ENCODE data around the gene CD59. TPM values are rescaled to one million over a fixed set of nuclear protein-coding genes. Genes with fewer than 3 reads are reported as not detected.
A peak's percentile ranks its signal among the peaks of the same experiment; 100 is the strongest.

CD59 gene
- total RNA-seq, 1 donor = 345 TPM

DNA sequence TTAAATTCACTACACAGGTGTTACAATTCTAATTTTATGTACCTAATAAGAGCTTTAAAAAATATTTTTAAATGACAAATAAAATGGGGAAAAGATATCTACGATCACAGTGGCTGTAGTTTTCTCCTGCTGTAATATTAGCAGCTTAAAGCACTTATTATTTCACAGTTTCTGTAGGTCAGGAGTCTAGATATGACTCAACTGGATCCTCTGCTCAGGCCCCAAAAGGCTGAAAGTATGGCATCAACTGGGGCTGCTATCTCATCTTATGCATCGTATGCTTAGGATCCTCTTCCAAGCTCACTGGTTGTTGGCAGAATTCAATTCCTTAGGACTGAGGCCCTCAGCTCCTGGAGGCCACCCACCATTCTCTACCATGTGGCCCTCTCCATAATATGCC, 25.2 kb upstream of the CD59 start:
- Histone ChIP-seq H3K79me2 (ENCODE audit: insufficient read depth, low read length) (no peaks in the 10 kb centered on the region), H4K20me1 (ENCODE audit: insufficient read depth, low read length) (no peaks in the 10 kb centered on the region), H2AFZ (ENCODE audit: low read length) (no peak overlapping the region), H3K4me3 (ENCODE audit: insufficient read depth, low read length) (no peak overlapping the region), H3K27ac (ENCODE audit: low read depth, low read length) (no peak overlapping the region), H3K36me3 (ENCODE audit: insufficient read depth, low read length) (peaks cover 29% of the 10 kb centered on the region), H3K27me3 (ENCODE audit: insufficient read depth, low read length) (no peaks in the 10 kb centered on the region), H3K9me3 (ENCODE audit: low read depth, low read length) (no peaks in the 10 kb centered on the region), H3K4me1 (ENCODE audit: insufficient read depth, low read length) (no peaks in the 10 kb centered on the region), H3K4me2 (ENCODE audit: insufficient read depth, low read length) (no peak overlapping the region)
- no peak for DNase-seq (ENCODE audit: insufficient read length, low spot score, missing footprints)
- TF ChIP-seq, protein P1, sequence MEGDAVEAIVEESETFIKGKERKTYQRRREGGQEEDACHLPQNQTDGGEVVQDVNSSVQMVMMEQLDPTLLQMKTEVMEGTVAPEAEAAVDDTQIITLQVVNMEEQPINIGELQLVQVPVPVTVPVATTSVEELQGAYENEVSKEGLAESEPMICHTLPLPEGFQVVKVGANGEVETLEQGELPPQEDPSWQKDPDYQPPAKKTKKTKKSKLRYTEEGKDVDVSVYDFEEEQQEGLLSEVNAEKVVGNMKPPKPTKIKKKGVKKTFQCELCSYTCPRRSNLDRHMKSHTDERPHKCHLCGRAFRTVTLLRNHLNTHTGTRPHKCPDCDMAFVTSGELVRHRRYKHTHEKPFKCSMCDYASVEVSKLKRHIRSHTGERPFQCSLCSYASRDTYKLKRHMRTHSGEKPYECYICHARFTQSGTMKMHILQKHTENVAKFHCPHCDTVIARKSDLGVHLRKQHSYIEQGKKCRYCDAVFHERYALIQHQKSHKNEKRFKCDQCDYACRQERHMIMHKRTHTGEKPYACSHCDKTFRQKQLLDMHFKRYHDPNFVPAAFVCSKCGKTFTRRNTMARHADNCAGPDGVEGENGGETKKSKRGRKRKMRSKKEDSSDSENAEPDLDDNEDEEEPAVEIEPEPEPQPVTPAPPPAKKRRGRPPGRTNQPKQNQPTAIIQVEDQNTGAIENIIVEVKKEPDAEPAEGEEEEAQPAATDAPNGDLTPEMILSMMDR (IDR thresholded peaks at IDR 0.05; ENCODE audit: extremely low read depth, low read depth, low read length) = no peak

DNA sequence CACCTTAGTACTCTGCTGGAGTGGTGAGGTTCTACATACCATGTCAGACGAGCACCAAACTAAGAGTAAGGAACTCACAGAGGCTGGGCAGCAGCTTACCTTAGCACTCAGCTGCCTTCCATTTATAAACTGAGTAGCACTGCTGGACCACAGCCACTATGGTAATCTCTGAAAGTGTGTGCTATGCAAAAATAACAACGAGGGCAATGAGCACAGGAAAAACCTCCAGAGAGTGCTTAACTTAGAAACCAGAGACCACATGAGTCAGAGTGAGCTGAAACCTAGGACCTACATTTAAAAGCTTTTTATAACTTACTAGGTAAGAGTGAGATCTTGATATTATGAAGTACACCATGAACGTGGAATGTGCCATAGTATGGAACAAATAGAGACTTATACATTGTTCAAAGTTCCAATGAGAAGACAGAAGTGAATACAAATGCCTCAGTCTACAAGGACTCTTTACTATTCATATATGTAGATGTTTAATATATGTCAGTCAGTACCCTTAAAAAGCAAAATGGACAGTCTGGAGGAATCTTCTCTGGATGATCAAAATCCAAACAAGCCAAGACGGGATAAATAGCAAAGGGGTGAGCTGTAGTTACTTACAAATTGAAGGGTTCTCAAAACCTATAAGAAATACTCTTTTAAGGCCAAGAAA, 17.2 kb upstream of the CD59 start:
- H3K79me2 ChIP-seq (ENCODE audit: insufficient read depth, low read length) = no peaks in the 10 kb centered on the region
- no peak overlapping the region for H2AFZ ChIP-seq (ENCODE audit: low read length)
- peak overlapping the region; percentile 47 for H3K4me2 ChIP-seq (ENCODE audit: insufficient read depth, low read length)
- DNase-seq (ENCODE audit: insufficient read length, low spot score, missing footprints) = no peak
- H4K20me1 ChIP-seq (ENCODE audit: insufficient read depth, low read length) = peaks cover 4% of the 10 kb centered on the region
- no peaks in the 10 kb centered on the region for H3K27me3 ChIP-seq (ENCODE audit: insufficient read depth, low read length)
- no peak overlapping the region for H3K4me3 ChIP-seq (ENCODE audit: insufficient read depth, low read length)
- TF ChIP-seq, protein P1 (IDR thresholded peaks at IDR 0.05; ENCODE audit: extremely low read depth, low read depth, low read length) = no peak
- H3K36me3 ChIP-seq (ENCODE audit: insufficient read depth, low read length) = peaks cover 22% of the 10 kb centered on the region
- peaks cover 13% of the 10 kb centered on the region for H3K4me1 ChIP-seq (ENCODE audit: insufficient read depth, low read length)
- peak overlapping the region; percentile 34 for H3K27ac ChIP-seq (ENCODE audit: low read depth, low read length)
- no peaks in the 10 kb centered on the region for H3K9me3 ChIP-seq (ENCODE audit: low read depth, low read length)

DNA sequence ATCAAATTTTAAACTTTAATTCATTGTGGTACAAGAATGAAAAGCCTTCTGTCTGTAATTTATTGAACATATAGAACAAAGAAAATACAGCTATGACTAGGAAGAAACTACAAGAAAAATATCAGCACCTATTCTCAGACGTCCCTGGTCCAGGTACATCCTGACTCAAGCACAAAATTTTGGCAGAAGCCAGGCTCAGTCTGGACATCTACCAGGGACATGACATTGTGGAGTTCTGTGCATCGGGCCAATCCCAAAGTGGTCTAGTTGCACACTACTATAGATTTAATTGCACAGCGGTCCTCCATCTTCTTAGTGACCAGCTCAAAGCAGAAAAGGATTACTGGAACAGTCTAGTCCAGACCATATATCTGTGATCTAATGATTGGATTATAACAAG, 15.7 kb upstream of the CD59 start:
- Histone ChIP-seq H3K27ac (ENCODE audit: low read depth, low read length) (no peak overlapping the region), H3K4me3 (ENCODE audit: insufficient read depth, low read length) (no peak overlapping the region), H4K20me1 (ENCODE audit: insufficient read depth, low read length) (peaks cover 4% of the 10 kb centered on the region), H3K79me2 (ENCODE audit: insufficient read depth, low read length) (no peaks in the 10 kb centered on the region), H3K4me1 (ENCODE audit: insufficient read depth, low read length) (peaks cover 23% of the 10 kb centered on the region), H2AFZ (ENCODE audit: low read length) (no peak overlapping the region), H3K36me3 (ENCODE audit: insufficient read depth, low read length) (peaks cover 16% of the 10 kb centered on the region), H3K9me3 (ENCODE audit: low read depth, low read length) (no peaks in the 10 kb centered on the region), H3K27me3 (ENCODE audit: insufficient read depth, low read length) (no peaks in the 10 kb centered on the region), H3K4me2 (ENCODE audit: insufficient read depth, low read length) (no peak overlapping the region)
- DNase-seq (ENCODE audit: insufficient read length, low spot score, missing footprints) = no peak
- TF ChIP-seq, protein P1 (IDR thresholded peaks at IDR 0.05; ENCODE audit: extremely low read depth, low read depth, low read length) = no peak

DNA sequence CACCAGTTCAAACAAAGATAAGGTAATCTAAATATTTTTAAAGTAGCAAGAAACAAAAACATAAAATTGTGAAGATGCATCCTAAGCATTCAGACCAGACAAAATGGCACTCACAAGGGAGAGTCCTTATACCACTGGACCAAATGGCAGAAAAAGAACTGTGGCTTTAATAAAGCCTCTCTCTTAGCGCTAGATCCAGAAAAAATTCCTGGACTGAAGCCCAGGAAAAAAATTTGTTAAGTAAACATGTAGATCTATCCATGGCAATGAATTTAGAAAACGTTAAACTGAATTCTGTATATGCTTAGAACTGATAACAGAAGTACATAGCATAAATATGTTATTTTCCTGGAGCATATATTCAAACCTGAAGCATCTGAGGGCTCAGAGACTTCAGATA, 11.8 kb upstream of the CD59 start:
- no peak overlapping the region for H3K27ac ChIP-seq (ENCODE audit: low read depth, low read length)
- no peaks in the 10 kb centered on the region for H3K27me3 ChIP-seq (ENCODE audit: insufficient read depth, low read length)
- TF ChIP-seq, protein P1 (IDR thresholded peaks at IDR 0.05; ENCODE audit: extremely low read depth, low read depth, low read length) = no peak
- DNase-seq (ENCODE audit: insufficient read length, low spot score, missing footprints) = peak; percentile 37
- H2AFZ ChIP-seq (ENCODE audit: low read length) = no peak overlapping the region
- peaks cover 2% of the 10 kb centered on the region for H4K20me1 ChIP-seq (ENCODE audit: insufficient read depth, low read length)
- no peak overlapping the region for H3K4me3 ChIP-seq (ENCODE audit: insufficient read depth, low read length)
- H3K4me2 ChIP-seq (ENCODE audit: insufficient read depth, low read length) = no peak overlapping the region
- H3K79me2 ChIP-seq (ENCODE audit: insufficient read depth, low read length) = no peaks in the 10 kb centered on the region
- H3K36me3 ChIP-seq (ENCODE audit: insufficient read depth, low read length) = peaks cover 12% of the 10 kb centered on the region
- peaks cover 12% of the 10 kb centered on the region for H3K4me1 ChIP-seq (ENCODE audit: insufficient read depth, low read length)
- no peaks in the 10 kb centered on the region for H3K9me3 ChIP-seq (ENCODE audit: low read depth, low read length)
